Esophagus (tissue), 2 donors: ENCODE data around the gene SOHLH1. TPM values are rescaled to one million over a fixed set of nuclear protein-coding genes. Genes with fewer than 3 reads are reported as not detected.

Source experiments
- H3K27ac ChIP-seq, 2 donors: one replicate each; pipeline ENCODE4 v1.5.1; 2013; ENCODE audit warnings: low read depth in 2 of 2, mild to moderate bottlenecking in 2 of 2, inconsistent platforms in 1 of 2, low read length in 1 of 2, moderate library complexity in 1 of 2
- H3K27me3 ChIP-seq, 2 donors: one replicate each; pipeline ENCODE4 v1.6.1; 2013; ENCODE audit warnings: low read length in 2 of 2, control low read depth in 1 of 2, mild to moderate bottlenecking in 1 of 2; ENCODE audit not compliant: insufficient read depth in 2 of 2, control insufficient read depth in 1 of 2
- H3K36me3 ChIP-seq, 2 donors: one replicate each; pipeline ENCODE4 v1.6.1; 2013; ENCODE audit warnings: low read length in 1 of 2; ENCODE audit not compliant: control insufficient read depth in 2 of 2, insufficient read depth in 2 of 2
- H3K4me1 ChIP-seq, 2 donors: one replicate each; pipeline ENCODE4 v1.6.1; 2013; ENCODE audit warnings: low read length in 1 of 2; ENCODE audit not compliant: control insufficient read depth in 2 of 2, insufficient read depth in 2 of 2
- H3K4me3 ChIP-seq, 2 donors: one replicate each; pipeline ENCODE4 v1.5.1; 2013; ENCODE audit warnings: low read length in 2 of 2, mild to moderate bottlenecking in 2 of 2, low read depth in 1 of 2, moderate library complexity in 1 of 2
- H3K9me3 ChIP-seq, 2 donors: one replicate each; pipeline ENCODE4 v1.6.1; 2013; ENCODE audit warnings: mild to moderate bottlenecking in 2 of 2, low read depth in 1 of 2, low read length in 1 of 2, moderate library complexity in 1 of 2; ENCODE audit not compliant: control insufficient read depth in 2 of 2, insufficient read depth in 1 of 2
- WGBS, 2 donors: extraction: QIAGEN DNeasy Blood & Tissue Kit; methylation state at CpG; one replicate each; pipeline ENCODE4 v1.1.7; 2013; 5-methylcytosine and 5-hydroxymethylcytosine counted together
- polyA plus RNA-seq, 2 donors: library from polyadenylated mRNA; stranded (reverse); fragments of 200-250 nt; gene quantifications; one replicate each; pipeline ENCODE4 v1.2.3, GENCODE V29; 2013
- donor health status: healthy with polysubstance abuse.
- donor health status: Bipolar disorder and iron deficiency.

Gene SOHLH1
- polyA plus RNA-seq, 2 donors: not detected

DNA sequence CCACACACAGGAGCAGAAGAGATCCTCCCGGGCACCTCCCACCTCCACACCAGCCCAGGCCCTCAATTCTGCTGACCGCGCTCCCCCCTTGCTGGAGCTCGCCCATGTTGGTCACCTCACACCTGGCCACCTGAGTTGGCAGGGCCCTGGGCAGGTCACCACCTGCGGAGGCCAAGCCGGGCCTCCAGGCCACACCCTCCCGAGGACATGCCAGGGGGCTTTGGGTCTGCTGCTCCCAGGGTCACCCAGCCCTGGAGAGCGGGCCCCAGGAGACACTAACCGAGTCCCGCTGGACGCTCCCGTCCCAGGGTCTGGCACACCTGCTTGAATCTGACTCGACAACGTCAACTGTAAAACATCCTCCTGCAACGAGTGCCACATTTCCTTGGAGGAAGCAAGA, 2.1 kb downstream of the SOHLH1 start:
- H3K36me3 ChIP-seq: no peaks in the 10 kb centered on the region
- H3K4me3 ChIP-seq: no peak overlapping the region
- WGBS, 2 donors: 64 to 68% methylated on average over 15 of the region's 15 CpGs
- H3K27ac ChIP-seq: no peak overlapping the region
- H3K4me1 ChIP-seq: peaks cover 0 to 2% of the 10 kb centered on the region in 2 donors
- H3K9me3 ChIP-seq: no peaks in the 10 kb centered on the region
- no peaks in the 10 kb centered on the region for H3K27me3 ChIP-seq

DNA sequence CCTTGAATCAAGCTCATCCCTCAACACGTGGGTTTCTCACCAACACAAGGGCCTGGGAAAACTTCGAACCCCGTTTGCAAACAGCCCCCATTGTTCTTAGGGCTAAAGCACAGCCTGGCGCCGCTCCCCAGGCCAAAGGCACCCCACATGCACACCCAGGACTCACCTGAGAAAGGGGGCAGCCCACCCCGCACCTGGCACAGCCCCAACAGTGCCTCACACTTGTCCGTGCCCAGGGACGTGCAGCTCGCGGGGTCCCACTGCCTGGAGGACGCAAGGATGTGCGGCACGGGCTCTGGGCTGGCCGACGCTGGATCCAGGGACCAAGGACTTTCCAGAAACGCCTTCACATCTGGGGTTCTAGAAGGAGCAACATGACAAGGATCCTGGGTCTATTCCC, 2.8 kb downstream of the SOHLH1 start:
- no peak overlapping the region for H3K27ac ChIP-seq
- 71 to 76% methylated on average over 16 of the region's 16 CpGs for WGBS, 2 donors
- H3K4me1 ChIP-seq: no peaks in the 10 kb centered on the region
- no peaks in the 10 kb centered on the region for H3K27me3 ChIP-seq
- H3K4me3 ChIP-seq: no peak overlapping the region
- no peaks in the 10 kb centered on the region for H3K36me3 ChIP-seq
- no peaks in the 10 kb centered on the region for H3K9me3 ChIP-seq

DNA sequence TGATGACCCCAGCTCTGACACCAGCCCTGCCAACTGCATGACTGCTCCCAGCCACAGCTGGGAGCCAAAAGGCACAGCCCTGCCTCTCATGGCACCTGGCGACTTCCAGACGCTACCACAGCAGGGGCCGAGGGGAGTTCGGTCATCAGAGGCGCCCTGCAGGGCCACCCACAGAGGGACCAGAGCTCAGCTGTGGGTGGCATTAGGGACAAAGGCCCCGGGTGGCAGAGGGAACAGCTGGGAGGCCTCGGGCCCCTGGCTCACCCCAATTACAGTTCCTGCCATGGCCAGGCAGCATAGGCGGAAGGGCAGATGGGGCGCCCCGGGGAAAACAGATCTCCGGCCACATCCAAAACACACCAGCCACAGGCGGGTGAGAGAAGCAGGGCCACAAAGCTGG, 3.6 kb downstream of the SOHLH1 start:
- Histone ChIP-seq H3K9me3 (no peaks in the 10 kb centered on the region), H3K27ac (no peak overlapping the region), H3K4me3 (no peak overlapping the region), H3K4me1 (no peaks in the 10 kb centered on the region), H3K36me3 (no peaks in the 10 kb centered on the region), H3K27me3 (no peaks in the 10 kb centered on the region)
- 75 to 79% methylated on average over 12 of the region's 12 CpGs for WGBS, 2 donors

DNA sequence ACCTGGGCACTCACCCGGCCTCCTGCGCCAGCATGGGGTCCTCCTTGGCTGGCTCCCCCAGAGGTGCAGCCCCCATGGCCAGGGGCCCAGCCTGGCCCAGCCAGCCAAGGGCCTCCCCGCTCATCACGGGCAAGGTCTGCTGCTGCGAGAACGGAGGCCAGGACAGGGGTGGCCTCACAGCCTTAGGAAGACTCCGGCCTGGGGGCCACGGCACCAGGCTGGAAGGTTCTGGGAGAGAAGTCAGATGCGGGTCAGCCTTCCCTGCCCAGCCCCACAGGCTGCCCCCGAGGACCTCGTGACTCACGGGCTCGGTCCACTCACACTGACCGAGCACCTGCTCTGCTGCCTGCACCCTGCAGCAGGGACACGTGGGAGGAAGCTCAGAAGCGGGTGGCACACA, 4.2 kb downstream of the SOHLH1 start:
- Histone ChIP-seq H3K36me3 (no peaks in the 10 kb centered on the region), H3K27ac (no peak overlapping the region), H3K9me3 (no peaks in the 10 kb centered on the region), H3K4me3 (no peak overlapping the region), H3K27me3 (no peaks in the 10 kb centered on the region), H3K4me1 (no peaks in the 10 kb centered on the region)
- 79 to 81% methylated on average over 15 to 16 of the region's 16 CpGs for WGBS, 2 donors

DNA sequence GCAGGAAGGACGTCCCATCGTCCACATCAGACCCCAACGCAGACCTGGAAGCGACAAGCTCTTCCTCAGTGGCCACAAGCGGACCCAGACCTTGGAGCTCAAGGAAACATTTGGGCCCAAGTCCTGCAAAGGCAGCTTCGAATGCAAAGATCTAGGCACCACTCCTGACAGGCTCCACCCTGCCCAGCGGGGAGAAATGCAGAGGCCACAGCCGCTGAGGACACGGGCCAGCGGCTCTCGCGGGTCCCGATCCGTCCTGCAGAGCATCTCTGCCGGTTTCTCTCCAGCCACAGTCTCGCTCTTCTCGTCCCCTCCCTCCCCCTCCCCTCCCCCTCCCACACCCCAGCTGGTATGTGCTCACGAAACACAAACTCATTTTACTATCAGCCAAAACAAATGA, 4.9 kb downstream of the SOHLH1 start:
- no peak overlapping the region for H3K27ac ChIP-seq
- no peaks in the 10 kb centered on the region for H3K27me3 ChIP-seq
- 55 to 56% methylated on average over 18 of the region's 18 CpGs for WGBS, 2 donors
- H3K9me3 ChIP-seq: no peaks in the 10 kb centered on the region
- no peaks in the 10 kb centered on the region for H3K4me1 ChIP-seq
- H3K4me3 ChIP-seq: no peak overlapping the region
- H3K36me3 ChIP-seq: no peaks in the 10 kb centered on the region

DNA sequence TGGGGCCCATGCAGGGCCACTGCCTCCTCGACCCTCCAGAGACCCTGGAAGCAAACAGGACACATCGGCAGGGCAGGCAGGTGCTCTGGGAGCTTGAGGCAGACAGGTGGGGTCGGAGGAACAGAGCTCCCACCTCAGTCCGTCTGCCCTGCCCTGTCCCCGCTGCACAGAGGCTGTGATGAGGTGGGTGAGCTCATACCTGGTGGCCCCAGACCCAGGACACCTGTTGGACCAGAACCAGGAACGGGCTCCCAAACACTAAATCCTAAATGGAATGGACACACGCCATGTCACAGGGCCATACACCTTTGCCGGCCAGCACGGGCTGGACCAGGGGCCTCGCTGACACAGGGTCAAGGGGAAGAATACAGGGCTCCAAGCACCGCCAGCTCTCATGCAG, 5.5 kb downstream of the SOHLH1 start:
- 76 to 78% methylated on average over 11 of the region's 11 CpGs for WGBS, 2 donors

DNA sequence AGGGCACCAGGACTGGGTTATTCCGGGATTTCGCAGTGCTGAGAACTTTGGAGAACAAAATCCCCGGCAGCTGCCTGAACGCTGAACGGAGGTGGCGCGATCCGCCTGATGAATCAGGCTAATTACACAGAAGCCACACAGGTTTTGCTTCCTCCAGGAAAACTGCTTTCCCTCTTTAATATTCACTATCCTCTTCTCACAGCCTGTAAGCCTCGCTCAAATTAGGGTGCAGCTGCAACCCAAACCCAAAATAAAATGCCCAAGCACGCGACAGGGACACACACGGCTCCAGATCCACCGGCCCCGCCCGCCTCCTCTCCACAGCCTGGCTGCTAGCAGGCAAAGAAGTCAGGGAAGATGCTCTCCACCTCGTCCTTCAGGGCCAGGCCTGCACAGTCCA, 6.0 kb downstream of the SOHLH1 start:
- WGBS, 2 donors: 50 to 59% methylated on average over 16 of the region's 16 CpGs
- Histone ChIP-seq H3K9me3 (no peaks in the 10 kb centered on the region), H3K4me1 (no peaks in the 10 kb centered on the region), H3K27ac (no peak overlapping the region), H3K36me3 (no peaks in the 10 kb centered on the region), H3K27me3 (no peaks in the 10 kb centered on the region), H3K4me3 (no peak overlapping the region)

More for the DNA sequence above, 5.5 kb downstream of the SOHLH1 start:
- Histone ChIP-seq H3K27me3 (no peaks in the 10 kb centered on the region), H3K4me1 (no peaks in the 10 kb centered on the region), H3K4me3 (no peak overlapping the region), H3K36me3 (no peaks in the 10 kb centered on the region), H3K9me3 (no peaks in the 10 kb centered on the region), H3K27ac (no peak overlapping the region)

DNA sequence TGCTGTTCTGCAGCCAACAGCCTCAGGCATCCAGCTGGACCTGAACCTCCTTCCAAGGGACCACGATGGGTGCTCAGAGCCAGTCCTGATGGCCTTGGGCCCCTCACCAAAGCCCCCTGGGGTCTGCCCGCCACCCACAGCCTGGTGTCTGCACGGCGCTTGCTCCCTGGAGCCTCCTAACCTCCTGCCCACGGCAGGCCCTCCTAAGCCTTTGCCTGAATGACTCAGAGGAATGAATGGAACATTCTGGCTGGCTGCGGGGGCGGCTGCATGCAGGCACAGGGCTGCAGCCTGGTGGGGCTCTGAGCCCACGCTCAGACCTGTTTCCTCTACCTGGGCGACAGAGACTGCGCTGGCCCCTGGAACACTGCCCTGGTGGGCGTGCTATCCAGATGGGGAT, 6.9 kb downstream of the SOHLH1 start:
- no peak overlapping the region for H3K27ac ChIP-seq
- no peaks in the 10 kb centered on the region for H3K4me1 ChIP-seq
- H3K36me3 ChIP-seq: no peaks in the 10 kb centered on the region
- H3K27me3 ChIP-seq: no peaks in the 10 kb centered on the region
- H3K4me3 ChIP-seq: no peak overlapping the region
- no peaks in the 10 kb centered on the region for H3K9me3 ChIP-seq
- 45 to 54% methylated on average over 11 of the region's 11 CpGs for WGBS, 2 donors

DNA sequence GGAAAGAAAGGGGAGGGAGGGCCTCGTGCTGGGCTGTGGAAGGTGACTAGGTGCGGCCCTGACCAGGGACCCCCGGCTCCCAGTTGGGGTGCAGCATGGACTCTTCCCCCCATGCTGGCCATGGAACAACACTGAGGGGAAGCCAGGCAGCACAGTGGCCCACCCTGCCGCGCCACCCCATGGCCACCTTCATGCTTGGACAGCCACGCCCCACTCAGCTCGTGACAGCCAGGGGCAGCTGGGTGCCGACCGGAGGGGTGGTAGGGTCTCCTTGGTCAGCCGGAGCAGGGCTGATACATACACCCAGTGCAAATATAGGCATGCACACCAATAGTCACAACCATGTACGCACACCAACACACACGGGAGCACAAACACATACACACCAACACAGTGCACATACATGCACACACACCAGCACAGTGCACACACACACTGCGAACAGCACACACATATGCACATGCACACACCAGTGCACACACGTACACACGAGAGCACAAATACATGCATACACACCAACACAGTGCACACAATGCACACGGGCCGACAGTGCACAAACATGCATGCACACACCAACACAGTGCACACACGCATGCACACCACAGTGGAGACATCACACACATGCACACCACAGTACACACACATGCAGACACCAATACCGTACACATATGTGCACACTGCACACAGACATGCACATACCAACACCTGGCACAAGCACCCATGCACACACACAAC, 8.3 kb downstream of the SOHLH1 start:
- H3K27me3 ChIP-seq: no peaks in the 10 kb centered on the region
- H3K4me3 ChIP-seq: no peak overlapping the region
- 86 to 91% methylated on average over 19 of the region's 19 CpGs for WGBS, 2 donors

DNA sequence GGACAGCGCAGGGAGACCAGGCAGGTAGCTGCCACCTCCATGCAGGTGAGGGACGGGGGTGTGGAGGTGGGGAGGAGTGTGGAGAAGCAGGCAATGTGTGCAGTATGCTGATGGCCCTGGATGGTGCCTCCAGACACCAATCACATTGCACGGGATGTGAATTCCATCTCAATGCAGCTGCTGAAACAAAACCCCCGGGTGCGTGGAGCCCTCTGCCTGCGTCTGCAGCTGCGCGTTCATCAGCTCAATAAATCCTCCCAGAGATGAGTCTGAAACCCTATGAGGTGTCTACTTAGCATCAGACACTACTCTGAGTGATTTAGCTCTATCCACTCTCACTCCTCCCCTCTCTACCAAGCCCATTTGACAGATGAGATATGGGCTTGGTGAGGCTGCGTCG, 10.3 kb downstream of the SOHLH1 start:
- Histone ChIP-seq H3K4me1 (no peaks in the 10 kb centered on the region), H3K9me3 (no peaks in the 10 kb centered on the region), H3K36me3 (no peaks in the 10 kb centered on the region), H3K27ac (no peak overlapping the region), H3K27me3 (no peaks in the 10 kb centered on the region), H3K4me3 (no peak overlapping the region)
- 78 to 84% methylated on average over 10 of the region's 10 CpGs for WGBS, 2 donors

More for the DNA sequence above, 8.3 kb downstream of the SOHLH1 start:
- H3K4me1 ChIP-seq: no peaks in the 10 kb centered on the region
- H3K9me3 ChIP-seq: no peaks in the 10 kb centered on the region
- H3K36me3 ChIP-seq: no peaks in the 10 kb centered on the region
- no peak overlapping the region for H3K27ac ChIP-seq
